Naive B cell (primary cell): ENCODE results near the gene MLLT1. TPM values are rescaled to one million over a fixed set of nuclear protein-coding genes. Genes with fewer than 3 reads are reported as not detected.
"Not testable (repeated sequence)": the region's sequence is repeated elsewhere in the genome, so short reads cannot be mapped to it uniquely, and the experiment has no call there.

Source experiments
- ATAC-seq, 2 donors: fragments of 150-1000 bp; cut with Tn5 transposase; 2 replicates each; pipeline ENCODE4 v1.10.0; 2021; ENCODE audit warnings: low read depth in 2 of 2, mild to moderate bottlenecking in 2 of 2, moderate library complexity in 2 of 2
- DNase-seq: peaks from one replicate; pipeline ENCODE4 v3.0.0; 2022
- H3K27ac Mint-ChIP-seq, 6 donors: one replicate each; pipeline ENCODE4 v1.8.0; 2020 to 2022; ENCODE audit warnings: mild to moderate bottlenecking in 6 of 6, mixed read lengths in 6 of 6, moderate library complexity in 5 of 6, inconsistent platforms in 2 of 6
- H3K27me3 Mint-ChIP-seq, 3 donors: one replicate each; pipeline ENCODE4 v1.8.0; 2021 to 2022; ENCODE audit warnings: mixed read lengths in 3 of 3, mild to moderate bottlenecking in 1 of 3
- H3K36me3 Mint-ChIP-seq, 2 donors: one replicate each; pipeline ENCODE4 v1.8.0; 2020 to 2022; ENCODE audit warnings: mixed read lengths in 2 of 2, inconsistent platforms in 1 of 2, mild to moderate bottlenecking in 1 of 2
- H3K4me1 Mint-ChIP-seq, 3 donors: one replicate each; pipeline ENCODE4 v1.8.0; 2020 to 2022; ENCODE audit warnings: mixed read lengths in 3 of 3, inconsistent platforms in 1 of 3, mild to moderate bottlenecking in 1 of 3, moderate library complexity in 1 of 3
- H3K4me3 Mint-ChIP-seq, 8 donors: one replicate each; pipeline ENCODE4 v1.8.0; 2020 to 2022; ENCODE audit warnings: mild to moderate bottlenecking in 8 of 8, mixed read lengths in 8 of 8, moderate library complexity in 8 of 8, inconsistent platforms in 2 of 8
- H3K9me3 Mint-ChIP-seq, 7 donors: one replicate each; pipeline ENCODE4 v1.8.0; 2020 to 2022; ENCODE audit warnings: mixed read lengths in 7 of 7, mild to moderate bottlenecking in 5 of 7, inconsistent platforms in 2 of 7, moderate library complexity in 1 of 7
- polyA plus RNA-seq, 6 donors: library from polyadenylated mRNA; unstranded; fragments of 300-500 nt; fragmentation: Illumina TruSeq; gene quantifications; one replicate each; pipeline ENCODE4 v1.2.3, GENCODE V29; 2021; ENCODE audit warnings: low read depth in 6 of 6

Gene MLLT1, protein sequence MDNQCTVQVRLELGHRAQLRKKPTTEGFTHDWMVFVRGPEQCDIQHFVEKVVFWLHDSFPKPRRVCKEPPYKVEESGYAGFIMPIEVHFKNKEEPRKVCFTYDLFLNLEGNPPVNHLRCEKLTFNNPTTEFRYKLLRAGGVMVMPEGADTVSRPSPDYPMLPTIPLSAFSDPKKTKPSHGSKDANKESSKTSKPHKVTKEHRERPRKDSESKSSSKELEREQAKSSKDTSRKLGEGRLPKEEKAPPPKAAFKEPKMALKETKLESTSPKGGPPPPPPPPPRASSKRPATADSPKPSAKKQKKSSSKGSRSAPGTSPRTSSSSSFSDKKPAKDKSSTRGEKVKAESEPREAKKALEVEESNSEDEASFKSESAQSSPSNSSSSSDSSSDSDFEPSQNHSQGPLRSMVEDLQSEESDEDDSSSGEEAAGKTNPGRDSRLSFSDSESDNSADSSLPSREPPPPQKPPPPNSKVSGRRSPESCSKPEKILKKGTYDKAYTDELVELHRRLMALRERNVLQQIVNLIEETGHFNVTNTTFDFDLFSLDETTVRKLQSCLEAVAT
- polyA plus RNA-seq = 1 to 10 TPM in 4 of 6 donors, under 1 TPM in 2; 0.43 to 1.7 (median 1.3) TPM

DNA sequence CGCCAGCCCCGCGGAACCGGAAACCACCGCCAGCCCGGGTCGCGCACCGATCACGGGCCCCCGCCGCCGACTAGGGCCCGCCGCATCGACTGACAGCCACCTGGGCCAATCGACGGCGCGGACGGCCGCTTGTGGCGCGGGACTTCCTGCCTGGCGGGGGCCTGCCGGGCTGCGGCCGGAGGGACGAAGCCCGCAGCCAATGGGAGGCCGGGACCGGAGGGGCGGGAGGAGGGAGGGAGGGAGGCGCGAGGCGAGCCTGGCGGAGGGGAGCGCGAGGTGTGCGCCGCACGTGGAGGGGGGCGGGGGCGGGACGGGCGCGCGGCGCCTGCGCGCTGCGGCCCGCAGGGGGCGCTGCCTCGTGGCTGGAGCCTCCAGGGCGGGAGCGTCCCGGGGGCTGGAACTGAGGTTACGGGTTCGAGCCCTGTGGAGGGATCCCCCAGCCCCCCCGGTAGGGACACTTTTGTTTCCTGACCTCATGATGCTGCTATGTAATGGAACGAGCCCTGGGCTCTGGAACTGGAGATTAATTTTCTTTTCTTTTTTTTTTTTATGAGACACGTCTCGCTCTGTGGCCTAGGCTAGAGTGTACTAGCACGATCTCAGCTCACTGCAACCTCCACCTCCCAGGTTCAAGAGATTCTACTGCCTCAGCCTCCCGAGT lies at the start of gene MLLT1:
Gene MLLT1 (minus strand): TSS at position 45 of the 661 bp plus-strand sequence. CDS start 191 bp downstream, outside the sequence.
- Mint-ChIP-seq H3K27me3 (no peaks in the 10 kb centered on the region), H3K9me3 (peaks cover 0 to 3% (median 1%) of the 10 kb centered on the region in 7 donors), H3K36me3 (no peaks in the 10 kb centered on the region), H3K4me3 (peak within 1 kb of the TSS; percentile 83 to 95 (median 90)), H3K27ac (peak within 1 kb of the TSS; percentile 86 to 97 (median 92)), H3K4me1 (peaks cover 27 to 43% (median 40%) of the 10 kb centered on the region in 3 donors)
- DNase-seq (peak; percentile 94), ATAC-seq (peak; percentile 94 to 96)

DNA sequence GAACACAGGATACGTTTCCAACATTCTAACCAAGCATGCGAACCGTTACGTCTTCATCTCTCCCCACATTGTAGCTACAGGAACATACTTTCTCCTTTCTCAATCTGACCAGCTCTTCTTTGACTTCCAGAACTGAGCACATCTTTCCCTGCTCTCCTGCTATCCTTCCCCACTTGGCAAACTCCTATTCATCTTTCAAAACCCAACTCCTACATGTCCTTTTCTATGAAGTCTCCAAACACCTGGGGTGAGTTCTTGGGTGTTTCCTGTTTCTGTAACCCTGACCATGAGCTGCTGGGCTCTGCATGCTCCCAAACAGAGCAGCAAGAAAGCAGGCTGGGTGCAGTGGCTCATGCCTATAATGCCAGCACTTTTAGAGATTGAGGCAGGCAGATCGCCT lies 47.0 kb upstream of the MLLT1 start:
- H3K27me3 Mint-ChIP-seq = peaks cover 3 to 29% (median 24%) of the 10 kb centered on the region in 3 donors
- H3K27ac Mint-ChIP-seq = peak overlapping the region in 1 of 6 donors; percentile 21
- H3K36me3 Mint-ChIP-seq = no peaks in the 10 kb centered on the region
- H3K4me3 Mint-ChIP-seq = no peak overlapping the region
- peaks cover 0 to 4% (median 0%) of the 10 kb centered on the region in 3 donors for H3K4me1 Mint-ChIP-seq
- peaks cover 0 to 8% (median 5%) of the 10 kb centered on the region in 7 donors for H3K9me3 Mint-ChIP-seq
- no peak for DNase-seq
- ATAC-seq = no peak

DNA sequence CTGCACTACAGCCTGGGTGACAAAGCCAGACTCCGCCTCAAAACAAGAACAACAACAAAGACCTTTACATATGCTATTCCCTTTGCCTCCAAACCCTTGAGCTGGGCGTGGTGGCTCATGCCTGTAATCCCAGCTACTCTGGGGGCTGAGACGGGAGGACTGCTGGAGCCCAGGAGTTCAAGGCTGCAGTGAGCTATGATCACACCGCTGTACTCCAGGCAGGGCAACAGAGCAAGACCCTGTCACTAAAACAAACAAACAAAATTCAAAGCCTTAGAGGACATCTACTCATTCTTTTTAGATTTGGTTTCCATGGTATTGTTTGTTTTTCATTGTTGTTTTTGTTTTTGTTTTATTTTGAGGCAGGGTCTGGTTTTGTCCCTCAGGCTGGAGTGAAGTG lies 45.8 kb upstream of the MLLT1 start:
- Mint-ChIP-seq H3K9me3 (peaks cover 0 to 8% (median 5%) of the 10 kb centered on the region in 7 donors), H3K27me3 (peaks cover 3 to 29% (median 24%) of the 10 kb centered on the region in 3 donors), H3K4me1 (peaks cover 0 to 4% (median 0%) of the 10 kb centered on the region in 3 donors), H3K27ac (peak overlapping the region in 1 of 6 donors; percentile 24), H3K36me3 (no peaks in the 10 kb centered on the region), H3K4me3 (no peak overlapping the region)
- ATAC-seq (no peak), DNase-seq (no peak)

- ATAC-seq (no peak), DNase-seq (no peak)
- Mint-ChIP-seq H3K27ac (peak overlapping the region in 2 of 6 donors; percentile 62 to 70), H3K4me1 (peaks cover 0 to 4% (median 0%) of the 10 kb centered on the region in 3 donors), H3K4me3 (no peak overlapping the region), H3K27me3 (peaks cover 3 to 29% (median 24%) of the 10 kb centered on the region in 3 donors), H3K9me3 (peaks cover 0 to 8% (median 5%) of the 10 kb centered on the region in 7 donors), H3K36me3 (no peaks in the 10 kb centered on the region)
These were observed 45.0 kb upstream of the MLLT1 start for GRCh38 chr19:6324757-6325156.

- peaks cover 7 to 40% (median 32%) of the 10 kb centered on the region in 3 donors for H3K27me3 Mint-ChIP-seq
- DNase-seq (no peak), ATAC-seq (no peak)
- peaks cover 0 to 8% (median 5%) of the 10 kb centered on the region in 7 donors for H3K9me3 Mint-ChIP-seq
- H3K27ac Mint-ChIP-seq = peak overlapping the region in 1 of 6 donors; percentile 89
- no peaks in the 10 kb centered on the region for H3K36me3 Mint-ChIP-seq
- peaks cover 0 to 4% (median 0%) of the 10 kb centered on the region in 3 donors for H3K4me1 Mint-ChIP-seq
- H3K4me3 Mint-ChIP-seq = no peak overlapping the region
These were observed 42.5 kb upstream of the MLLT1 start for GRCh38 chr19:6322284-6322683.

GRCh38 chr19:6319376-6319775 lies 39.6 kb upstream of the MLLT1 start:
- Mint-ChIP-seq H3K27me3 (peaks cover 8 to 30% (median 17%) of the 10 kb centered on the region in 3 donors), H3K9me3 (peaks cover 0 to 11% (median 6%) of the 10 kb centered on the region in 7 donors), H3K27ac (no peak overlapping the region), H3K4me3 (no peak overlapping the region), H3K36me3 (no peaks in the 10 kb centered on the region), H3K4me1 (no peaks in the 10 kb centered on the region)
- DNase-seq = no peak
- no peak for ATAC-seq

DNA sequence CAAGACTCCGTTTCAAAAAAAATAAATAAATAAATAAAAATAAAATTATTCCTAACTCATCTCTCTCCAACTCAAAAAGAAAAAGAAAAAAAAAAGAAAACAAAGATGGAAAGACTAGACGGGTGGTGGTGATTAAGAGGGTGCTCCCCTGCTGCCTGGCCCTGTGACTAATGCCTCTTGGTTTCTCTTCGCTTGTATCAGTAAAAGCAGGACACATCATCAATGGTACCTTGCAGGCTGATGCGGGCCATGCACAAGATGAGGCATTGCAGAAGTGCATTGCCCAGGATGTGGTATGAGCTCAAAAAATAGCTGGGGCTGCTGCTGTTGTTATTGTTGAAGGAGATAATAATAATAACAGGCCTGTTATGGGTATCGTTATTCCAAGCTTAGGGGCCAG lies 39.0 kb upstream of the MLLT1 start:
- Mint-ChIP-seq H3K4me1 (no peaks in the 10 kb centered on the region), H3K9me3 (peaks cover 0 to 14% (median 7%) of the 10 kb centered on the region in 7 donors), H3K27me3 (peaks cover 8 to 29% (median 15%) of the 10 kb centered on the region in 3 donors), H3K4me3 (no peak overlapping the region), H3K27ac (no peak overlapping the region), H3K36me3 (no peaks in the 10 kb centered on the region)
- ATAC-seq = no peak
- DNase-seq = no peak

DNA sequence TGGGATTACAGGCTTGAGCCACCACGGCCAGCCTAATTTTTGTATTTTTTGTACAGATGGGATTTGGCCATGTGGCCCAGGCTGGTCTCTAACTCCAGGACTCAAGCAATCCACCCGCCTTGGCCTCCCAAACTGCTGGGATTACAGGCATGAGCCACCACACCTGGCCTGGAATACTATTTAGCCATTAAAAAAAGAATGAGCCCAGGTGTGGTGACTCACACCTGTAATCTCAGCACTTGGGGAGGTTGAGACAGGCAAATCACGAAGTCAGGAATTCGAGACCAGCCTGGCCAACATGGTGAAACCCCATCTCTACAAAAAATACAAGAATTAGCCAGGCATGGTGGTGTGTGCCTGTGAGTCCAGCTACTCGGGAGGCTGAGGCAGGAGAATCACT lies 35.9 kb upstream of the MLLT1 start:
- ATAC-seq, H3K27ac Mint-ChIP-seq, DNase-seq, H3K4me1 Mint-ChIP-seq, H3K36me3 Mint-ChIP-seq, H3K4me3 Mint-ChIP-seq: not testable (repeated sequence)
- peaks cover 0 to 20% (median 13%) of the 10 kb centered on the region in 7 donors for H3K9me3 Mint-ChIP-seq
- peaks cover 8 to 41% (median 18%) of the 10 kb centered on the region in 3 donors for H3K27me3 Mint-ChIP-seq

DNA sequence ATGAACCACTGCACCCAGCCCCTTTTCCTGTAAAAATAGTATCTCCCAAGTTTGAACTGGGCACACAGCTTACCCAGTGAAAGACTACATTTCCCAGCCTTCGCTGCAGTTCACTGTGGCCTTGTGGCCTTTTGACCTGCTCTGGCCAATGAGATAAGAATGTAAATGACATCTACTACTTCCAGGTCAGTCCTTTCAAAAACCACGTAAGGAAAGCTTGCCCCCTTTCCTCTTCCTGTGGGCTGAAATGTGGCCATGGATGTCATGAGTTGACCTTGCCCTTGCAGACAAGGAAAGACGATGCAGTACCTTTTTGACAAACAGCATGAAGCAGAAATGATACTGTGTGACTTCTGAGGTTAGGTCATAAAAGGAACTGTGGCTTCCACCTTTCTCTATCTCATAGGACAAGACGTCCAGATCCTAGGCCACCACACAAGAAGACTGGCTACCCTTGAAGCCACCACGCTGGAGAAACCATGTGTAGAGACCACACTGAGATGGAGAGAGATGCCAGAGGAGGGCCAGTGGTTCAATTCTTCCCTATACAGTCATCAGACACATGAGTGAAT lies 33.7 kb upstream of the MLLT1 start:
- ATAC-seq (no peak), DNase-seq (no peak)
- Mint-ChIP-seq H3K4me1 (no peaks in the 10 kb centered on the region), H3K27ac (no peak overlapping the region), H3K36me3 (peaks cover 0 to 7% of the 10 kb centered on the region in 2 donors), H3K4me3 (no peak overlapping the region), H3K27me3 (peaks cover 8 to 38% (median 13%) of the 10 kb centered on the region in 3 donors), H3K9me3 (peaks cover 0 to 20% (median 11%) of the 10 kb centered on the region in 7 donors)

GRCh38 chr19:6312018-6312417 lies 32.2 kb upstream of the MLLT1 start:
- peaks cover 3 to 37% (median 17%) of the 10 kb centered on the region in 3 donors for H3K27me3 Mint-ChIP-seq
- DNase-seq (no peak), ATAC-seq (no peak)
- no peak overlapping the region for H3K27ac Mint-ChIP-seq
- peaks cover 0 to 7% of the 10 kb centered on the region in 2 donors for H3K36me3 Mint-ChIP-seq
- H3K4me3 Mint-ChIP-seq = no peak overlapping the region
- H3K9me3 Mint-ChIP-seq = peaks cover 0 to 16% (median 11%) of the 10 kb centered on the region in 7 donors
- peaks cover 0 to under 1% (median 0%) of the 10 kb centered on the region in 3 donors for H3K4me1 Mint-ChIP-seq

- Mint-ChIP-seq H3K4me3 (no peak overlapping the region), H3K9me3 (peaks cover 0 to 38% (median 22%) of the 10 kb centered on the region in 7 donors), H3K4me1 (no peaks in the 10 kb centered on the region), H3K27ac (no peak overlapping the region), H3K36me3 (peaks cover 0 to 6% of the 10 kb centered on the region in 2 donors), H3K27me3 (peaks cover 6 to 19% (median 7%) of the 10 kb centered on the region in 3 donors)
- DNase-seq (no peak), ATAC-seq (no peak)
These were observed 18.6 kb upstream of the MLLT1 start for GRCh38 chr19:6298413-6298812.

- DNase-seq (no peak), ATAC-seq (no peak)
- Mint-ChIP-seq H3K4me3 (no peak overlapping the region), H3K27ac (no peak overlapping the region), H3K4me1 (no peaks in the 10 kb centered on the region), H3K36me3 (peaks cover 0 to 6% of the 10 kb centered on the region in 2 donors), H3K27me3 (peaks cover 5 to 18% (median 7%) of the 10 kb centered on the region in 3 donors), H3K9me3 (peaks cover 0 to 48% (median 29%) of the 10 kb centered on the region in 7 donors)
These were observed 17.4 kb upstream of the MLLT1 start for GRCh38 chr19:6297202-6297601.

DNA sequence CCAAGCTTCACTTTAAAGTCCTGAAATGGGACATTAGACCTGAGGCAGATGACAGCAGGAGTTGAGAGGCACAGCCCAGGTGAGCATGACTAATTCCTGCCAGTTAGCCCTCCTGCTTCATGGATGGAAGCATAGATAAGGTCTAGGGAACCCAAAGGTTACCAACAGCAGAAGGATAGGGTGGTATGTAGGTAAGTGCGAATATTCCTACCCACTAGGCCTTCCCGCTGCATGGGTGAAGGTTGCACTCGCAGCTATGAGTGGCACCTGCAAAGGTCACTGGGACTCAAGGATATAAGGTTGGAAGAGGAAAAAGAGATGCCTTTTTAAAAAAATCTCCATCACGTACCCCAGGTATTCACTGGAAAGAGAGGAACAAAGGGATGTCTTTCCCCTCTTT lies 12.2 kb upstream of the MLLT1 start:
- ATAC-seq = no peak
- no peak for DNase-seq
- no peak overlapping the region for H3K27ac Mint-ChIP-seq
- peaks cover 5 to 89% (median 78%) of the 10 kb centered on the region in 7 donors for H3K9me3 Mint-ChIP-seq
- H3K36me3 Mint-ChIP-seq = peaks cover 0 to 8% of the 10 kb centered on the region in 2 donors
- no peak overlapping the region for H3K4me3 Mint-ChIP-seq
- H3K27me3 Mint-ChIP-seq = peaks cover 0 to 11% (median 5%) of the 10 kb centered on the region in 3 donors
- H3K4me1 Mint-ChIP-seq = no peaks in the 10 kb centered on the region
